GM19351 (cell line): ENCODE results near the gene BRF1.

Experiments
- ATAC-seq: cut with Tn5 transposase; IDR thresholded peaks from one replicate; pipeline ENCODE4 v1.9.1; 2021; ENCODE audit warnings: mild to moderate bottlenecking, moderate library complexity; ENCODE audit not compliant: unreplicated experiment

The BRF1 gene

GRCh38 chr14:105162669-105162979, 138.2 kb downstream of the BRF1 start:
- ATAC-seq, result no peak

GRCh38 chr14:105161964-105162668, 138.7 kb downstream of the BRF1 start:
- ATAC-seq, result no peak

GRCh38 chr14:105161309-105161708, 139.5 kb downstream of the BRF1 start:
- no peak for ATAC-seq

- ATAC-seq, result no peak
These were observed 140.0 kb downstream of the BRF1 start for GRCh38 chr14:105160776-105161175.

- no peak for ATAC-seq
These were observed 141.5 kb downstream of the BRF1 start for GRCh38 chr14:105159344-105159743.
